Effector memory CD8-positive, alpha-beta T cell (primary cell): ENCODE results near the gene RILPL1.
"Not testable (repeated sequence)": the region's sequence is repeated elsewhere in the genome, so short reads cannot be mapped to it uniquely, and the experiment has no call there.

Source experiments
- ATAC-seq: fragments of 150-1000 bp; cut with Tn5 transposase; replicated peaks from 2 replicates; pipeline ENCODE4 v1.10.0; 2021; ENCODE audit warnings: mild to moderate bottlenecking, moderate library complexity
- DNase-seq, 3 experiments: peaks; one replicate each; pipeline ENCODE4 v3.0.0; 2021
- H3K27ac Mint-ChIP-seq, 2 donors: one replicate each; pipeline ENCODE4 v1.8.0; 2022; ENCODE audit warnings: mild to moderate bottlenecking in 2 of 2, mixed read lengths in 2 of 2, moderate library complexity in 2 of 2
- H3K27me3 Mint-ChIP-seq, 2 donors: one replicate each; pipeline ENCODE4 v1.8.0; 2022; ENCODE audit warnings: mixed read lengths in 2 of 2
- H3K36me3 Mint-ChIP-seq: one replicate; pipeline ENCODE4 v1.8.0; 2022; ENCODE audit warnings: mild to moderate bottlenecking, moderate library complexity, mixed read lengths; ENCODE audit not compliant: insufficient read depth
- H3K4me1 Mint-ChIP-seq, 2 donors: one replicate each; pipeline ENCODE4 v1.8.0; 2022; ENCODE audit warnings: low read depth in 2 of 2, mixed read lengths in 2 of 2
- H3K4me3 Mint-ChIP-seq, 2 donors: one replicate each; pipeline ENCODE4 v1.8.0; 2022; ENCODE audit warnings: mild to moderate bottlenecking in 2 of 2, mixed read lengths in 2 of 2, moderate library complexity in 2 of 2
- H3K9me3 Mint-ChIP-seq, 2 donors: one replicate each; pipeline ENCODE4 v1.8.0; 2022; ENCODE audit warnings: mixed read lengths in 2 of 2

Gene RILPL1

GRCh38 chr12:123481251-123481650 lies 52.3 kb downstream of the RILPL1 start:
- Mint-ChIP-seq H3K27ac (peak overlapping the region in 1 of 2 donors; percentile 84), H3K4me1 (peaks cover 14 to 15% of the 10 kb centered on the region in 2 donors)
- not testable (repeated sequence) for DNase-seq, ATAC-seq, H3K36me3 Mint-ChIP-seq, H3K27me3 Mint-ChIP-seq, H3K9me3 Mint-ChIP-seq, H3K4me3 Mint-ChIP-seq

- H3K36me3 Mint-ChIP-seq: no peaks in the 10 kb centered on the region
- H3K27me3 Mint-ChIP-seq: no peaks in the 10 kb centered on the region
- peaks cover 20 to 22% of the 10 kb centered on the region in 2 donors for H3K4me1 Mint-ChIP-seq
- H3K27ac Mint-ChIP-seq: peak overlapping the region in 1 of 2 donors; percentile 84
- DNase-seq (no peak), ATAC-seq (no peak)
- H3K4me3 Mint-ChIP-seq: no peak overlapping the region
- H3K9me3 Mint-ChIP-seq: no peaks in the 10 kb centered on the region
These were observed 53.9 kb downstream of the RILPL1 start for GRCh38 chr12:123479442-123480180.

- no peaks in the 10 kb centered on the region for H3K36me3 Mint-ChIP-seq
- DNase-seq: no peak
- peaks cover 12 to 16% of the 10 kb centered on the region in 2 donors for H3K4me1 Mint-ChIP-seq
- no peak for ATAC-seq
- no peak overlapping the region for H3K4me3 Mint-ChIP-seq
- no peaks in the 10 kb centered on the region for H3K27me3 Mint-ChIP-seq
- peak overlapping the region in 1 of 2 donors; percentile 84 for H3K27ac Mint-ChIP-seq
- no peaks in the 10 kb centered on the region for H3K9me3 Mint-ChIP-seq
These were observed 54.8 kb downstream of the RILPL1 start for GRCh38 chr12:123478762-123479161.

GRCh38 chr12:123478069-123478468 lies 55.5 kb downstream of the RILPL1 start:
- DNase-seq (no peak), ATAC-seq (no peak)
- no peak overlapping the region for H3K4me3 Mint-ChIP-seq
- no peaks in the 10 kb centered on the region for H3K9me3 Mint-ChIP-seq
- no peaks in the 10 kb centered on the region for H3K36me3 Mint-ChIP-seq
- H3K27me3 Mint-ChIP-seq: no peaks in the 10 kb centered on the region
- H3K4me1 Mint-ChIP-seq: peaks cover 10 to 13% of the 10 kb centered on the region in 2 donors
- H3K27ac Mint-ChIP-seq: no peak overlapping the region

GRCh38 chr12:123475246-123475703 lies 58.2 kb downstream of the RILPL1 start:
- H3K27ac Mint-ChIP-seq: peak overlapping the region; percentile 38 to 74
- DNase-seq (no peak), ATAC-seq (no peak)
- H3K4me1 Mint-ChIP-seq: peaks cover 10 to 13% of the 10 kb centered on the region in 2 donors
- H3K27me3 Mint-ChIP-seq: no peaks in the 10 kb centered on the region
- H3K9me3 Mint-ChIP-seq: no peaks in the 10 kb centered on the region
- peaks cover 3% of the 10 kb centered on the region for H3K36me3 Mint-ChIP-seq
- peak overlapping the region in 1 of 2 donors; percentile 66 for H3K4me3 Mint-ChIP-seq

GRCh38 chr12:123474485-123475245 lies 58.9 kb downstream of the RILPL1 start:
- ATAC-seq: peak; percentile 27
- Mint-ChIP-seq H3K27ac (peak overlapping the region; percentile 44 to 74), H3K36me3 (peaks cover 4% of the 10 kb centered on the region), H3K9me3 (no peaks in the 10 kb centered on the region), H3K27me3 (no peaks in the 10 kb centered on the region), H3K4me3 (peak overlapping the region in 1 of 2 donors; percentile 66), H3K4me1 (peaks cover 9 to 10% of the 10 kb centered on the region in 2 donors)
- no peak for DNase-seq

- H3K36me3 Mint-ChIP-seq: peaks cover 10% of the 10 kb centered on the region
- H3K27ac Mint-ChIP-seq: peak overlapping the region in 1 of 2 donors; percentile 44
- no peaks in the 10 kb centered on the region for H3K9me3 Mint-ChIP-seq
- no peak overlapping the region for H3K4me3 Mint-ChIP-seq
- no peaks in the 10 kb centered on the region for H3K27me3 Mint-ChIP-seq
- no peak for DNase-seq
- H3K4me1 Mint-ChIP-seq: peaks cover 8 to 11% of the 10 kb centered on the region in 2 donors
- no peak for ATAC-seq
These were observed 61.1 kb downstream of the RILPL1 start for GRCh38 chr12:123472438-123472849.

- ATAC-seq (no peak), DNase-seq (no peak)
- Mint-ChIP-seq H3K9me3 (no peaks in the 10 kb centered on the region), H3K4me1 (peaks cover 8 to 10% of the 10 kb centered on the region in 2 donors), H3K27me3 (no peaks in the 10 kb centered on the region), H3K27ac (peak overlapping the region in 1 of 2 donors; percentile 44), H3K36me3 (peaks cover 17% of the 10 kb centered on the region), H3K4me3 (no peak overlapping the region)
These were observed 62.0 kb downstream of the RILPL1 start for GRCh38 chr12:123471374-123472068.

- DNase-seq (no peak), ATAC-seq (no peak)
- H3K9me3 Mint-ChIP-seq: no peaks in the 10 kb centered on the region
- no peak overlapping the region for H3K4me3 Mint-ChIP-seq
- peak overlapping the region in 1 of 2 donors; percentile 29 for H3K27ac Mint-ChIP-seq
- no peaks in the 10 kb centered on the region for H3K27me3 Mint-ChIP-seq
- peaks cover 32% of the 10 kb centered on the region for H3K36me3 Mint-ChIP-seq
- peaks cover 7 to 16% of the 10 kb centered on the region in 2 donors for H3K4me1 Mint-ChIP-seq
These were observed 63.5 kb downstream of the RILPL1 start for GRCh38 chr12:123469978-123470377.

- peaks cover 39% of the 10 kb centered on the region for H3K36me3 Mint-ChIP-seq
- H3K27ac Mint-ChIP-seq: no peak overlapping the region
- ATAC-seq: peak; percentile 77
- peaks cover 5 to 14% of the 10 kb centered on the region in 2 donors for H3K4me1 Mint-ChIP-seq
- H3K27me3 Mint-ChIP-seq: no peaks in the 10 kb centered on the region
- DNase-seq: no peak
- no peaks in the 10 kb centered on the region for H3K9me3 Mint-ChIP-seq
- no peak overlapping the region for H3K4me3 Mint-ChIP-seq
These were observed 64.7 kb downstream of the RILPL1 start for GRCh38 chr12:123468786-123469185.

- Mint-ChIP-seq H3K9me3 (no peaks in the 10 kb centered on the region), H3K4me3 (no peak overlapping the region), H3K4me1 (peaks cover 10 to 24% of the 10 kb centered on the region in 2 donors), H3K27me3 (no peaks in the 10 kb centered on the region), H3K27ac (no peak overlapping the region), H3K36me3 (peaks cover 50% of the 10 kb centered on the region)
- ATAC-seq (no peak), DNase-seq (no peak)
These were observed 68.4 kb downstream of the RILPL1 start for GRCh38 chr12:123465084-123465483.

GRCh38 chr12:123463174-123463573 lies 70.3 kb downstream of the RILPL1 start:
- ATAC-seq, H3K9me3 Mint-ChIP-seq, DNase-seq, H3K27me3 Mint-ChIP-seq, H3K4me3 Mint-ChIP-seq, H3K27ac Mint-ChIP-seq: not testable (repeated sequence)
- H3K36me3 Mint-ChIP-seq: peaks cover 55% of the 10 kb centered on the region
- peaks cover 18 to 33% of the 10 kb centered on the region in 2 donors for H3K4me1 Mint-ChIP-seq
